22Rv1 (cell line): ENCODE results near the gene GJD3.
A peak's percentile ranks its signal among the peaks of the same experiment; 100 is the strongest.

ENCODE experiments used
- H3K27ac ChIP-seq: fragments of 450-650 bp; 2 replicates; pipeline ENCODE4 v1.5.1; 2017
- CTCF ChIP-seq: fragments of 450-650 bp; IDR thresholded peaks from 2 replicates; pipeline ENCODE4 v1.5.1; 2017; ENCODE audit warnings: mild to moderate bottlenecking
- ZFX ChIP-seq: fragments of 450-650 bp; IDR thresholded peaks from 2 replicates; pipeline ENCODE4 v1.6.1; 2017; ENCODE audit warnings: antibody characterized with exemption, borderline replicate concordance

Gene GJD3

DNA sequence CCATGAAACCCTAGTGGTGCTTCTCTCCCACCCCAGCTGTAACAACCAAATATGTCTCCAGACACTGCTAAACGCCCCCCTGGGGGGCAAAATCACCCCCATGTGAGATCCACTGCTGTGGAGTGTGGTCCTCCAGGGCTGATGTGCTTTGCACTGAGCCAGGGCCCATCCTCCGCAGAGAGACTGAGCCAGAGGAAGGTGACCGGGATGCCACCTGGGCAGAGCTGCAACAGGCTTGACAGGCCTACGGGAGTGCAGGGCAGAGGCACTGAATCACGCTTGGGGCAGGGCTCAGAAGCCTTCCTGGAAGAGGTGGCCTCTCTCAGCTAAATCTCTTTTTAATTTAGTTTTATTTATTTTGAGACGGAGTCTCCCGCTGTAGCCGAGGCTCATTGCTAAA lies 4.4 kb downstream of the GJD3 start:
- no peak overlapping the region for H3K27ac ChIP-seq

DNA sequence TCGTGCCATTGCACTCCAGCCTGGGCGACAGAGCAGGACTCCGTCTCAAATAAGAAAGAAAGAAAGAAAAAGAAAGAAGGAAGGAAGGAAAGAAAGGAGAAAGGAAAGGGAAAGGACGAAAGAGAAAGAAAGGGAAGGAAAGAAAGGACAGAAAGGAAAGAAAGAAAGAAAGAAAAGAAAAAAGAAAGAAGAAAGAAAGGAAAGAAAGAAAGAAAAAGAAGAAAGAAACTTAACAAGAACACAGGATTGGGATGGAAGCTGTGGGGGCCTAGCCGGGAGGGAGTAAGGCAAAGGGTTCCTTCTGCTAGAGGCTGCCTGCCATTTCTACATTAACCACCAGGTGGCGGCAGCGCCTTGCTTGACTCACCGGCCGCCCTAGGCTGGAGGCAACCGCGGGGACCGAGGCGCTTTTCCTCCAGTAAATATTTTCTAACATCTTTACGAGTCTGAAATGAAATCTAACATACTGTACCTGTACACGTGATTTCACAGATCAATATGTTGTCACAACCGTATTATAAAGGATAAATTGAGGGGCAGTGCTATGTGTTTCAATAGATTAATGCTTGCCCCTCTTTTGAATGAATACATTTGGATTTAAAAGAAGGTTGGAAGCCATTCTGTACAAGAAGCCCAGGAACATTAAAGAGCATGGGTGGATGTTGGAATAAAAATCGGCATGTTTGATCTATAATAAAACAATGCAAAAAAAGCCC lies 6.1 kb downstream of the GJD3 start:
- 0 out of 2 replicates have a peak overlapping the region, but pooled peaks have one; percentile 27 for H3K27ac ChIP-seq

More for the DNA sequence above, 4.4 kb downstream of the GJD3 start:
- TF ChIP-seq ZFX (no peak), CTCF (no peak)

DNA sequence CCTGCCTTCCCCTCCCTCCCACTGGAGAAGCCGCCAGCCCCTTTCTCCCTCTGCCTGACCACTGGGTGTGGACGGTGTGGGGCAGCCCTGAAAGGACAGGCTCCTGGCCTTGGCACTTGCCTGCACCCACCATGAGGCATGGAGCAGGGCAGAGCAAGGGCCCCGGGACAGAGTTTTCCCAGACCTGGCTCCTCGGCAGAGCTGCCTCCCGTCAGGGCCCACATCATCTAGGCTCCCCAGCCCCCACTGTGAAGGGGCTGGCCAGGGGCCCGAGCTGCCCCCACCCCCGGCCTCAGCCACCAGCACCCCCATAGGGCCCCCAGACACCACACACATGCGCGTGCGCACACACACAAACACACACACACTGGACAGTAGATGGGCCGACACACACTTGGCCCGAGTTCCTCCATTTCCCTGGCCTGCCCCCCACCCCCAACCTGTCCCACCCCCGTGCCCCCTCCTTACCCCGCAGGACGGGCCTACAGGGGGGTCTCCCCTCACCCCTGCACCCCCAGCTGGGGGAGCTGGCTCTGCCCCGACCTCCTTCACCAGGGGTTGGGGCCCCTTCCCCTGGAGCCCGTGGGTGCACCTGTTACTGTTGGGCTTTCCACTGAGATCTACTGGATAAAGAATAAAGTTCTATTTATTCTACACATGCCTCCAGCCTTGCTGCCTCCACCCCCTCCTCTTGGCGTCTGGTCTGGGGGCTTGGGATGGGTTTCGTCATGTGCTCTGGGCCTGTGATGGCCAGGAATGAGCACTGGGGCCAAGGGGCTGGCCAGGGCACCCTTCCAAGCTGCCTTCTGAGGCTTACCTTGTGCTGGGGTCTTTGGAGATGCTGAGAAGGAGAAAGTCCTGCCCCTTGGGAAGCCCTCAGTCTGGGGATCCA lies 7.3 kb downstream of the GJD3 start:
- no peak overlapping the region for H3K27ac ChIP-seq

More for the DNA sequence above, 6.1 kb downstream of the GJD3 start:
- peak; percentile 99 for TF ChIP-seq CTCF
- no peak for TF ChIP-seq ZFX

DNA sequence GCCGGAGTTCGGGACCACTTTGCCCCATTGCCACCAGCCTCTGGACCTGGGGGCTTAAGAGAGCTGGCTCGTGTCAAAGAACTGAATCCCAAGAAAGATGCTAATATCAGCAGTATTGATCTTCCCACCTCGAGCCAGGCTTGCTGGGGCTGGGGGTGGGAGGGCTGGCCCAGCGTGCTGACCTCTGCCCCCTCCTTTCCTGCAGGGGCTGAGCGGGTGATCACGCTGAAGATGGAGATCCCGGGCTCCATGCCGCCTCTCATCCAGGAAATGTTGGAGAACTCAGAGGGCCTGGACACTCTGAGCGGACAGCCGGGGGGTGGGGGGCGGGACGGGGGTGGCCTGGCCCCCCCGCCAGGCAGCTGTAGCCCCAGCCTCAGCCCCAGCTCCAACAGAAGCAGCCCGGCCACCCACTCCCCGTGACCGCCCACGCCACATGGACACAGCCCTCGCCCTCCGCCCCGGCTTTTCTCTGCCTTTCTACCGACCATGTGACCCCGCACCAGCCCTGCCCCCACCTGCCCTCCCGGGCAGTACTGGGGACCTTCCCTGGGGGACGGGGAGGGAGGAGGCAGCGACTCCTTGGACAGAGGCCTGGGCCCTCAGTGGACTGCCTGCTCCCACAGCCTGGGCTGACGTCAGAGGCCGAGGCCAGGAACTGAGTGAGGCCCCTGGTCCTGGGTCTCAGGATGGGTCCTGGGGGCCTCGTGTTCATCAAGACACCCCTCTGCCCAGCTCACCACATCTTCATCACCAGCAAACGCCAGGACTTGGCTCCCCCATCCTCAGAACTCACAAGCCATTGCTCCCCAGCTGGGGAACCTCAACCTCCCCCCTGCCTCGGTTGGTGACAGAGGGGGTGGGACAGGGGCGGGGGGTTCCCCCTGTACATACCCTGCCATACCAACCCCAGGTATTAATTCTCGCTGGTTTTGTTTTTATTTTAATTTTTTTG lies 8.5 kb downstream of the GJD3 start:
- H3K27ac ChIP-seq, result no peak overlapping the region

More for the DNA sequence above, 7.3 kb downstream of the GJD3 start:
- TF ChIP-seq CTCF (no peak), ZFX (no peak)

GRCh38 chr17:40355123-40355803 lies 9.3 kb downstream of the GJD3 start:
- TF ChIP-seq CTCF (peak; percentile 96), ZFX (no peak)
- no peak overlapping the region for H3K27ac ChIP-seq

More for the DNA sequence above, 8.5 kb downstream of the GJD3 start:
- no peak for TF ChIP-seq CTCF
- no peak for TF ChIP-seq ZFX
